ENCODE results near the gene GALR3. TPM values are rescaled to one million over a fixed set of nuclear protein-coding genes. Genes with fewer than 3 reads are reported as not detected.

The GALR3 gene
- total and polyA plus RNA-seq, 2 experiments from 2014 or later = 0.36 to 0.63 TPM

DNA sequence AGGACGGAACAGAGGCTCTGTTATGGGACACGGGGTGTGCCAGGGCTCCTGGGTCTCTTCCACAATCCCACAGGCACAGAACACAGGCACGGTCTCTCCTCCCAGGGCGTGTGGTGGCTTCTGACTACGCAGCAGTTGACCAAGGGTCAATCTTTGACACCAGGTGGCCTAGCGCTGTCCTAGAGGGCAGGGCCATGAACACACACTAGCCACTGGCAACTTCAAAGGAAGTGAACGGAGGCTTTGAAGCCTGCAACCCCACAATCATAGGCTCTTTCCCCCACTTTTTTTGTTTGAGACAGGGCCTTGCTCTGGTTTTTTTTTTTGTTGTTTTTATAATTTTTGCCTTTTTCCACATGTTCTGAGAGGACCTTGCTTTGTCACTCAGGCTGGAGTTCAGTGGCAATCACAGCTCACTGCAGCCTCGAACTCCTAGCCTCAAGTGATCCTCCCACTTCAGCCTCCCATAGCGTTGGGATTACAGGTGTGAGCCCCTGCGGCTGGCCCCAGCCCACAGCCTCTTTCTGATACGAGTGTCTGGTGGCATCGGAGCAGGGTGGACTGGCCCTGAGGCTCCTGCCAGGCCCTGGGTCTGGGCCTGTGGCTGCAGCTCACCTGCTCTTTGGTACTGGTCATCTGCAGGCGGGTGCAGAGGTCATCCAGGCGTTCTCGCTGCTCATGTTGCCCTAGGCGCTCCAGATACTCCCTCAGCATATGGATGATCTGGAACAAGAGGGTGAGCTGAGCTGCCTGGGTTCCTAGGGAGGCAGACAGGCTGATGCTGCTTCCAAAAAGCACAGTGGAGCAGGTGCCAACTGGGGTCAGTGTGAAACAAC lies 9.1 kb downstream of the GALR3 start:
- TF ChIP-seq POLR2AphosphoS5 (IDR thresholded peaks at IDR 0.05; ENCODE audit: low read depth) (no peak), ZNF331 (CRISPR knock-in tag; IDR thresholded peaks at IDR 0.05; ENCODE audit: low read depth) (no peak), JUNB (IDR thresholded peaks at IDR 0.05; ENCODE audit: unreplicated experiment) (no peak), STAT1 (IDR thresholded peaks at IDR 0.05; ENCODE audit: unreplicated experiment) (no peak), CREB1 (CRISPR knock-in tag; IDR thresholded peaks at IDR 0.05; ENCODE audit: low read depth) (no peak), EZH2 (IDR thresholded peaks at IDR 0.05; ENCODE audit: low read depth, unreplicated experiment) (no peak), EZH2phosphoT487 (IDR thresholded peaks at IDR 0.05; ENCODE audit: unreplicated experiment) (no peak), ZNF114 (CRISPR knock-in tag; IDR thresholded peaks at IDR 0.05) (no peak), NANOG (IDR thresholded peaks at IDR 0.05; ENCODE audit: borderline replicate concordance) (no peak)
- TF ChIP-seq, protein P1, sequence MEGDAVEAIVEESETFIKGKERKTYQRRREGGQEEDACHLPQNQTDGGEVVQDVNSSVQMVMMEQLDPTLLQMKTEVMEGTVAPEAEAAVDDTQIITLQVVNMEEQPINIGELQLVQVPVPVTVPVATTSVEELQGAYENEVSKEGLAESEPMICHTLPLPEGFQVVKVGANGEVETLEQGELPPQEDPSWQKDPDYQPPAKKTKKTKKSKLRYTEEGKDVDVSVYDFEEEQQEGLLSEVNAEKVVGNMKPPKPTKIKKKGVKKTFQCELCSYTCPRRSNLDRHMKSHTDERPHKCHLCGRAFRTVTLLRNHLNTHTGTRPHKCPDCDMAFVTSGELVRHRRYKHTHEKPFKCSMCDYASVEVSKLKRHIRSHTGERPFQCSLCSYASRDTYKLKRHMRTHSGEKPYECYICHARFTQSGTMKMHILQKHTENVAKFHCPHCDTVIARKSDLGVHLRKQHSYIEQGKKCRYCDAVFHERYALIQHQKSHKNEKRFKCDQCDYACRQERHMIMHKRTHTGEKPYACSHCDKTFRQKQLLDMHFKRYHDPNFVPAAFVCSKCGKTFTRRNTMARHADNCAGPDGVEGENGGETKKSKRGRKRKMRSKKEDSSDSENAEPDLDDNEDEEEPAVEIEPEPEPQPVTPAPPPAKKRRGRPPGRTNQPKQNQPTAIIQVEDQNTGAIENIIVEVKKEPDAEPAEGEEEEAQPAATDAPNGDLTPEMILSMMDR (conservative IDR thresholded peaks at IDR 0.05; ENCODE audit: low read depth in 2 of 2) = no peak
- TF ChIP-seq, protein P2, sequence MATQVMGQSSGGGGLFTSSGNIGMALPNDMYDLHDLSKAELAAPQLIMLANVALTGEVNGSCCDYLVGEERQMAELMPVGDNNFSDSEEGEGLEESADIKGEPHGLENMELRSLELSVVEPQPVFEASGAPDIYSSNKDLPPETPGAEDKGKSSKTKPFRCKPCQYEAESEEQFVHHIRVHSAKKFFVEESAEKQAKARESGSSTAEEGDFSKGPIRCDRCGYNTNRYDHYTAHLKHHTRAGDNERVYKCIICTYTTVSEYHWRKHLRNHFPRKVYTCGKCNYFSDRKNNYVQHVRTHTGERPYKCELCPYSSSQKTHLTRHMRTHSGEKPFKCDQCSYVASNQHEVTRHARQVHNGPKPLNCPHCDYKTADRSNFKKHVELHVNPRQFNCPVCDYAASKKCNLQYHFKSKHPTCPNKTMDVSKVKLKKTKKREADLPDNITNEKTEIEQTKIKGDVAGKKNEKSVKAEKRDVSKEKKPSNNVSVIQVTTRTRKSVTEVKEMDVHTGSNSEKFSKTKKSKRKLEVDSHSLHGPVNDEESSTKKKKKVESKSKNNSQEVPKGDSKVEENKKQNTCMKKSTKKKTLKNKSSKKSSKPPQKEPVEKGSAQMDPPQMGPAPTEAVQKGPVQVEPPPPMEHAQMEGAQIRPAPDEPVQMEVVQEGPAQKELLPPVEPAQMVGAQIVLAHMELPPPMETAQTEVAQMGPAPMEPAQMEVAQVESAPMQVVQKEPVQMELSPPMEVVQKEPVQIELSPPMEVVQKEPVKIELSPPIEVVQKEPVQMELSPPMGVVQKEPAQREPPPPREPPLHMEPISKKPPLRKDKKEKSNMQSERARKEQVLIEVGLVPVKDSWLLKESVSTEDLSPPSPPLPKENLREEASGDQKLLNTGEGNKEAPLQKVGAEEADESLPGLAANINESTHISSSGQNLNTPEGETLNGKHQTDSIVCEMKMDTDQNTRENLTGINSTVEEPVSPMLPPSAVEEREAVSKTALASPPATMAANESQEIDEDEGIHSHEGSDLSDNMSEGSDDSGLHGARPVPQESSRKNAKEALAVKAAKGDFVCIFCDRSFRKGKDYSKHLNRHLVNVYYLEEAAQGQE (IDR thresholded peaks at IDR 0.05; ENCODE audit: unreplicated experiment) = no peak
- TF ChIP-seq, protein P3, sequence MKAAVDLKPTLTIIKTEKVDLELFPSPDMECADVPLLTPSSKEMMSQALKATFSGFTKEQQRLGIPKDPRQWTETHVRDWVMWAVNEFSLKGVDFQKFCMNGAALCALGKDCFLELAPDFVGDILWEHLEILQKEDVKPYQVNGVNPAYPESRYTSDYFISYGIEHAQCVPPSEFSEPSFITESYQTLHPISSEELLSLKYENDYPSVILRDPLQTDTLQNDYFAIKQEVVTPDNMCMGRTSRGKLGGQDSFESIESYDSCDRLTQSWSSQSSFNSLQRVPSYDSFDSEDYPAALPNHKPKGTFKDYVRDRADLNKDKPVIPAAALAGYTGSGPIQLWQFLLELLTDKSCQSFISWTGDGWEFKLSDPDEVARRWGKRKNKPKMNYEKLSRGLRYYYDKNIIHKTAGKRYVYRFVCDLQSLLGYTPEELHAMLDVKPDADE (IDR thresholded peaks at IDR 0.05) = no peak
- TF ChIP-seq, protein P4, sequence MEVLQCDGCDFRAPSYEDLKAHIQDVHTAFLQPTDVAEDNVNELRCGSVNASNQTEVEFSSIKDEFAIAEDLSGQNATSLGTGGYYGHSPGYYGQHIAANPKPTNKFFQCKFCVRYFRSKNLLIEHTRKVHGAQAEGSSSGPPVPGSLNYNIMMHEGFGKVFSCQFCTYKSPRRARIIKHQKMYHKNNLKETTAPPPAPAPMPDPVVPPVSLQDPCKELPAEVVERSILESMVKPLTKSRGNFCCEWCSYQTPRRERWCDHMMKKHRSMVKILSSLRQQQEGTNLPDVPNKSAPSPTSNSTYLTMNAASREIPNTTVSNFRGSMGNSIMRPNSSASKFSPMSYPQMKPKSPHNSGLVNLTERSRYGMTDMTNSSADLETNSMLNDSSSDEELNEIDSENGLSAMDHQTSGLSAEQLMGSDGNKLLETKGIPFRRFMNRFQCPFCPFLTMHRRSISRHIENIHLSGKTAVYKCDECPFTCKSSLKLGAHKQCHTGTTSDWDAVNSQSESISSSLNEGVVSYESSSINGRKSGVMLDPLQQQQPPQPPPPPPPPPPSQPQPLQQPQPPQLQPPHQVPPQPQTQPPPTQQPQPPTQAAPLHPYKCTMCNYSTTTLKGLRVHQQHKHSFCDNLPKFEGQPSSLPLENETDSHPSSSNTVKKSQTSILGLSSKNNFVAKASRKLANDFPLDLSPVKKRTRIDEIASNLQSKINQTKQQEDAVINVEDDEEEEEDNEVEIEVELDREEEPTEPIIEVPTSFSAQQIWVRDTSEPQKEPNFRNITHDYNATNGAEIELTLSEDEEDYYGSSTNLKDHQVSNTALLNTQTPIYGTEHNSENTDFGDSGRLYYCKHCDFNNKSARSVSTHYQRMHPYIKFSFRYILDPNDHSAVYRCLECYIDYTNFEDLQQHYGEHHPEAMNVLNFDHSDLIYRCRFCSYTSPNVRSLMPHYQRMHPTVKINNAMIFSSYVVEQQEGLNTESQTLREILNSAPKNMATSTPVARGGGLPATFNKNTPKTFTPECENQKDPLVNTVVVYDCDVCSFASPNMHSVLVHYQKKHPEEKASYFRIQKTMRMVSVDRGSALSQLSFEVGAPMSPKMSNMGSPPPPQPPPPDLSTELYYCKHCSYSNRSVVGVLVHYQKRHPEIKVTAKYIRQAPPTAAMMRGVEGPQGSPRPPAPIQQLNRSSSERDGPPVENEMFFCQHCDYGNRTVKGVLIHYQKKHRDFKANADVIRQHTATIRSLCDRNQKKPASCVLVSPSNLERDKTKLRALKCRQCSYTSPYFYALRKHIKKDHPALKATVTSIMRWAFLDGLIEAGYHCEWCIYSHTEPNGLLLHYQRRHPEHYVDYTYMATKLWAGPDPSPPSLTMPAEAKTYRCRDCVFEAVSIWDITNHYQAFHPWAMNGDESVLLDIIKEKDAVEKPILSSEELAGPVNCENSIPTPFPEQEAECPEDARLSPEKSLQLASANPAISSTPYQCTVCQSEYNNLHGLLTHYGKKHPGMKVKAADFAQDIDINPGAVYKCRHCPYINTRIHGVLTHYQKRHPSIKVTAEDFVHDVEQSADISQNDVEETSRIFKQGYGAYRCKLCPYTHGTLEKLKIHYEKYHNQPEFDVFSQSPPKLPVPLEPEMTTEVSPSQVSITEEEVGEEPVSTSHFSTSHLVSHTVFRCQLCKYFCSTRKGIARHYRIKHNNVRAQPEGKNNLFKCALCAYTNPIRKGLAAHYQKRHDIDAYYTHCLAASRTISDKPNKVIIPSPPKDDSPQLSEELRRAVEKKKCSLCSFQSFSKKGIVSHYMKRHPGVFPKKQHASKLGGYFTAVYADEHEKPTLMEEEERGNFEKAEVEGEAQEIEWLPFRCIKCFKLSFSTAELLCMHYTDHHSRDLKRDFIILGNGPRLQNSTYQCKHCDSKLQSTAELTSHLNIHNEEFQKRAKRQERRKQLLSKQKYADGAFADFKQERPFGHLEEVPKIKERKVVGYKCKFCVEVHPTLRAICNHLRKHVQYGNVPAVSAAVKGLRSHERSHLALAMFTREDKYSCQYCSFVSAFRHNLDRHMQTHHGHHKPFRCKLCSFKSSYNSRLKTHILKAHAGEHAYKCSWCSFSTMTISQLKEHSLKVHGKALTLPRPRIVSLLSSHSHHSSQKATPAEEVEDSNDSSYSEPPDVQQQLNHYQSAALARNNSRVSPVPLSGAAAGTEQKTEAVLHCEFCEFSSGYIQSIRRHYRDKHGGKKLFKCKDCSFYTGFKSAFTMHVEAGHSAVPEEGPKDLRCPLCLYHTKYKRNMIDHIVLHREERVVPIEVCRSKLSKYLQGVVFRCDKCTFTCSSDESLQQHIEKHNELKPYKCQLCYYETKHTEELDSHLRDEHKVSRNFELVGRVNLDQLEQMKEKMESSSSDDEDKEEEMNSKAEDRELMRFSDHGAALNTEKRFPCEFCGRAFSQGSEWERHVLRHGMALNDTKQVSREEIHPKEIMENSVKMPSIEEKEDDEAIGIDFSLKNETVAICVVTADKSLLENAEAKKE (CRISPR knock-in tag; IDR thresholded peaks at IDR 0.05) = no peak
- Mint-ChIP-seq H3K27me3 (ENCODE audit: insufficient read depth, low read depth, poor library complexity) (peaks cover 3% of the 10 kb centered on the region), H3K36me3 (ENCODE audit: low read depth) (peaks cover 15% of the 10 kb centered on the region; the same call in 2 of the 3 replicates), H3K9me3 (no peaks in the 10 kb centered on the region), H3K4me1 (no peaks in the 10 kb centered on the region), H3K27ac (no peak overlapping the region), H3K4me3 (no peak overlapping the region)
- no peak overlapping the region for H3K27ac ChIP-seq (ENCODE audit: low read depth)
- no peak overlapping the region for H3K4me3 ChIP-seq
- 0 out of 2 replicates have a peak, but pooled peaks cover under 1% of the 10 kb centered on the region for H4K20me1 ChIP-seq (replicated peaks; ENCODE audit: insufficient read depth)
- H3K27me3 ChIP-seq (ENCODE audit: insufficient read depth) = no peaks in the 10 kb centered on the region
- ATAC-seq (no peak), DNase-seq (ENCODE audit: low spot score) (no peak)
- no peaks in the 10 kb centered on the region for H3K79me2 ChIP-seq (replicated peaks; ENCODE audit: insufficient read depth)
- no peaks in the 10 kb centered on the region for H3K4me1 ChIP-seq (ENCODE audit: insufficient read depth)
- H3F3A ChIP-seq (replicated peaks; ENCODE audit: low read depth) = no peaks in the 10 kb centered on the region
- no peak overlapping the region for H2AFZ ChIP-seq
- no peak overlapping the region for H3K4me2 ChIP-seq
- no peaks in the 10 kb centered on the region for H3K9me2 ChIP-seq (ENCODE audit: insufficient read depth)
- H3K36me3 ChIP-seq (ENCODE audit: insufficient read depth) = no peaks in the 10 kb centered on the region; the same call in 1 of the 2 replicates
